ENCODE data around the gene PPP1R9A. TPM values are rescaled to one million over a fixed set of nuclear protein-coding genes. Genes with fewer than 3 reads are reported as not detected.
"Not testable (repeated sequence)": the region's sequence is repeated elsewhere in the genome, so short reads cannot be mapped to it uniquely, and the experiment has no call there.

Gene PPP1R9A
- total RNA-seq, 1 donor from 2014 or later, result 1.5 TPM

DNA sequence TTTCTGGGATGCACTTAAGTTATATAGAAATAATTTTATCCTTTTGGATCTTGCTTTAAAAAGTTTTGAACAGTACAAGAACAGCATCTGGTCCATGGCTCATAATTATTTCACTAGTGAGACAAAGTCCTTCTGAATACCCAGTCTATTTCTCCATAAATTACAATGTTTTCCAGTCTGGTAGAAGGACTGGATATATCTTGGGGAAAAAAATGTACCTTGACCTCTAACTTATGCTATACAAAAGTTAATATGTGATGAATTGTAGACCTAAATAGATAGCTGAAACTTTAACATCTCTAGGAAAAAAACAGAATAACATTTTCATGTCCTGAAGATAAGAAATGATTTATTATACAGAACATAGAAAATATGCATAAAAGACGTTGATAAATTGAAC lies 88.5 kb downstream of the PPP1R9A start:
- Histone ChIP-seq H3K4me3 (no peak overlapping the region), H3K9me3 (no peaks in the 10 kb centered on the region), H3K27ac (no peak overlapping the region), H3K4me1 (no peaks in the 10 kb centered on the region), H3K36me3 (no peaks in the 10 kb centered on the region), H3K27me3 (no peaks in the 10 kb centered on the region)
- intact Hi-C loops (cut with DNase I), result no loop called here
- DNase-seq (ENCODE audit: extremely low spot score in 2 of 2), result no peak
- TF ChIP-seq POLR2AphosphoS5 (IDR thresholded peaks at IDR 0.05; ENCODE audit: insufficient read depth in 1 of 2, low read depth in 1 of 2), result no peak
- TF ChIP-seq POLR2A (IDR thresholded peaks at IDR 0.05), result no peak
- TF ChIP-seq, protein P1, sequence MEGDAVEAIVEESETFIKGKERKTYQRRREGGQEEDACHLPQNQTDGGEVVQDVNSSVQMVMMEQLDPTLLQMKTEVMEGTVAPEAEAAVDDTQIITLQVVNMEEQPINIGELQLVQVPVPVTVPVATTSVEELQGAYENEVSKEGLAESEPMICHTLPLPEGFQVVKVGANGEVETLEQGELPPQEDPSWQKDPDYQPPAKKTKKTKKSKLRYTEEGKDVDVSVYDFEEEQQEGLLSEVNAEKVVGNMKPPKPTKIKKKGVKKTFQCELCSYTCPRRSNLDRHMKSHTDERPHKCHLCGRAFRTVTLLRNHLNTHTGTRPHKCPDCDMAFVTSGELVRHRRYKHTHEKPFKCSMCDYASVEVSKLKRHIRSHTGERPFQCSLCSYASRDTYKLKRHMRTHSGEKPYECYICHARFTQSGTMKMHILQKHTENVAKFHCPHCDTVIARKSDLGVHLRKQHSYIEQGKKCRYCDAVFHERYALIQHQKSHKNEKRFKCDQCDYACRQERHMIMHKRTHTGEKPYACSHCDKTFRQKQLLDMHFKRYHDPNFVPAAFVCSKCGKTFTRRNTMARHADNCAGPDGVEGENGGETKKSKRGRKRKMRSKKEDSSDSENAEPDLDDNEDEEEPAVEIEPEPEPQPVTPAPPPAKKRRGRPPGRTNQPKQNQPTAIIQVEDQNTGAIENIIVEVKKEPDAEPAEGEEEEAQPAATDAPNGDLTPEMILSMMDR (IDR thresholded peaks at IDR 0.05), result no peak

DNA sequence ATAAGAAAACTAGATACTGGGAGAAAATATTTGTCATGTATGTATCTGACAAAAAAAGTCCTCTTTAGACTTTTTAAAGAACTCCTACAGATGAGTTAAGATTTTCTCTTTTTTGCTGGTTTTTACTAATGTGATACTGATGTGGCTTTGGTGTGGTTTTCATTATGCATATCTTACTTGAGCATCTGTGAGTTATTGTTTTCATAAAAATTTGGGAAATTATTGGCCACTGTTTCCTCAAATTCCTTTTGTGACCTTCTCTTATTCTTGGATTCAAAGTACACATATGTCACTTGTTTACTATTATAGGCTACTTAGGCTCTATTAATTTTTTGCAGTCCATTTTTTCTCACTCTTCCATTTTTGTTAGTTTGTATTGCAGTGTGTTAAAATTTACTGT lies 89.0 kb downstream of the PPP1R9A start:
- no peaks in the 10 kb centered on the region for H3K4me1 ChIP-seq
- intact Hi-C loops (cut with DNase I), result no loop called here
- H3K4me3 ChIP-seq, result no peak overlapping the region
- no peak overlapping the region for H3K27ac ChIP-seq
- no peaks in the 10 kb centered on the region for H3K27me3 ChIP-seq
- TF ChIP-seq, protein P1 (IDR thresholded peaks at IDR 0.05), result no peak
- TF ChIP-seq POLR2AphosphoS5 (IDR thresholded peaks at IDR 0.05; ENCODE audit: insufficient read depth in 1 of 2, low read depth in 1 of 2) (no peak), POLR2A (IDR thresholded peaks at IDR 0.05) (no peak)
- no peaks in the 10 kb centered on the region for H3K9me3 ChIP-seq
- H3K36me3 ChIP-seq, result no peaks in the 10 kb centered on the region
- DNase-seq (ENCODE audit: extremely low spot score in 2 of 2), result no peak

DNA sequence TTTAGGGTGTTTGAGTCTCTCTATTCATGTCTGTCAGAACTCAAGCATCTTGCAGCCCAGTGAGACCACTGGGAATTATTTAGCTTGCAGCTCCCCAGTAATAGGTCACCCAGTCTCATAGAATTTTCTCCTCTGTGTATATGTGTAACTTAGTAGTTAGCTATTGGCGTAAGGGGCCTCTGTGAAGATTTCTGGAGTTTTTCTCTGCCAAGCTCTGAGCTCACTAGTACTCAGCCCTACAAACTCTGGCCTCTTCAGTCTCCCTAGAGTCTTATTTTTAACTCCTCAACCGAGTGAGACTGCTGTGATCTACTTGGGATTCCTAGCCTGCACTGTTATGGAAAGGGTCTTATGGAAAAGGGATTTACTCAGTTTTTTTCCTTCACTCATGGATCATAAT lies 90.2 kb downstream of the PPP1R9A start:
- Histone ChIP-seq H3K9me3 (no peaks in the 10 kb centered on the region), H3K27ac (no peak overlapping the region), H3K36me3 (no peaks in the 10 kb centered on the region), H3K27me3 (no peaks in the 10 kb centered on the region), H3K4me1 (no peaks in the 10 kb centered on the region), H3K4me3 (no peak overlapping the region)
- no peak for DNase-seq (ENCODE audit: extremely low spot score in 2 of 2)
- intact Hi-C loops (cut with DNase I), result no loop called here
- TF ChIP-seq, protein P1 (IDR thresholded peaks at IDR 0.05), result no peak
- TF ChIP-seq POLR2AphosphoS5 (IDR thresholded peaks at IDR 0.05; ENCODE audit: insufficient read depth in 1 of 2, low read depth in 1 of 2), result no peak
- TF ChIP-seq POLR2A (IDR thresholded peaks at IDR 0.05), result no peak

DNA sequence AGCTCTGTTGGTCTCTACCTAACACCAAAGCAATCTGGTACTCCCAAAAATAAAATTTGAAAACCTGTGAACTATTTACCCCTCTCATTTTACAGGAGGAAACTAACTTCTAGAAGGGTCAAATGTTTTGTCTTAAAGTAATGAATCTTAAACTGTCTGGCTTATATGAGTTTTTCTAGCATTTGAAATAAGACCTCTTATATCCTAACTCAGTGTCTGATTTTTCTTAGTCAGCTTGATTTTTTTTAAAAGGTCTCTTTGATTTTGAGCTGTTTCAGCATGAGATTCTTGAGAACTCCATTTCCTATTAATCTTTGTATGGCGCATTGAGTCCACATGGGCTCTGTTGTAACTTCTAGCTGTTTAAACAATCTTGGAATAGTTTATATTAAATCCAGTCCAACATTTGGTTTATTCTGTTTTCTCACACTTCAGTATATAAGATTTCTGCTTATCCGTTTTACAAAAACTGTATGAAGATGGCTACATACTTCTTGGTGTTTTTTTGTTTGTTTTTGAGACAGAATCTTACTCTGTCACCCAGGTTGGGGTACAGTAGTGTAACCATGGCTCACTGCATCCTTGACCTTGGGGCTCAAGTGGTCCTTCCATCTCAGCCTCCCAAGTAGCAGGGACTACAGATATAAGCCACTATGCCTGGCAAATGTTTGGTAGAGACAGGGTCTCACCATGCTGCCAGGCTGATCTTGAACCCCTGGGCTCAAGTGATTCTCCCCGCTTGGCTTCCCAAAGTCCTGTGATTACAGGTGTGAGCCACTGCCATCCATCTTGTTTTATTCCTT lies 91.1 kb downstream of the PPP1R9A start:
- H3K27ac ChIP-seq, result no peak overlapping the region
- no peaks in the 10 kb centered on the region for H3K9me3 ChIP-seq
- no peak for DNase-seq (ENCODE audit: extremely low spot score in 2 of 2)
- intact Hi-C loops (cut with DNase I), result no loop called here
- H3K4me3 ChIP-seq, result no peak overlapping the region
- no peaks in the 10 kb centered on the region for H3K36me3 ChIP-seq
- H3K4me1 ChIP-seq, result no peaks in the 10 kb centered on the region
- no peaks in the 10 kb centered on the region for H3K27me3 ChIP-seq
- TF ChIP-seq POLR2A (IDR thresholded peaks at IDR 0.05), result no peak
- TF ChIP-seq, protein P1 (IDR thresholded peaks at IDR 0.05), result no peak
- TF ChIP-seq POLR2AphosphoS5 (IDR thresholded peaks at IDR 0.05; ENCODE audit: insufficient read depth in 1 of 2, low read depth in 1 of 2), result no peak

DNA sequence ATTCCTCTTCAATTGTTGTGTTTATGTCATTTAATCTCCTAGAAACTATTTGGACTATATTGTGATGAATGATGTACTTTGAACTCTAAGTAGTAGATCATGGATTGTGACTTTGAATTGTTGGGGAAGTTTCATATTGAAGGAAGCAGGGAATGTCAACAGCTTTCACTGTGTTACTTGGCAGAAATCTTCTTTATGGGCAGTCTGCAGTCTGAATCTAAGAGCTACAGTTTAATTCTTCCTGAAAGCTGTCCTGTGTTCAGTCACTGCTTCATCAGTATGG lies 91.6 kb downstream of the PPP1R9A start:
- Histone ChIP-seq H3K4me3 (no peak overlapping the region), H3K27me3 (no peaks in the 10 kb centered on the region), H3K36me3 (no peaks in the 10 kb centered on the region), H3K27ac (no peak overlapping the region), H3K4me1 (no peaks in the 10 kb centered on the region), H3K9me3 (no peaks in the 10 kb centered on the region)
- intact Hi-C loops (cut with DNase I), result no loop called here
- TF ChIP-seq, protein P1 (IDR thresholded peaks at IDR 0.05), result no peak
- TF ChIP-seq POLR2AphosphoS5 (IDR thresholded peaks at IDR 0.05; ENCODE audit: insufficient read depth in 1 of 2, low read depth in 1 of 2) (no peak), POLR2A (IDR thresholded peaks at IDR 0.05) (no peak)
- DNase-seq (ENCODE audit: extremely low spot score in 2 of 2), result no peak

DNA sequence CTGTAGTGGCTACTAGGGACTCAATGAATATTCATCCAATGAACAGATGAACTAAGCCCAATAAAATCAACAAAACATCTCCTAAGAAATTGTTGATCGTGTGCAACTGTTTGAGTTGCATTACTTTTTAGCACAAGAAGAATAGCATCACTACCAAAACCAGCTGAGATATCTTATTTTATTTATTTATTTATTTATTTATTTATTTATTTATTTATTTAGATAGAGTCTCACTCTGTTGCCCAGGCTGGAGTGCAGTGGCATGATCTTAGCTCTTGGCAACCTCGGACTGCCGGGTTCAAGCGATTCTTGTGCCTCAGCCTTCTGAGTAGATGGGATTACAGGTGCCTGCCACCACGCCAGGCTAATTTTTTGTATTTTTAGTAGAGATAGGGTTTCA lies 92.2 kb downstream of the PPP1R9A start:
- H3K36me3 ChIP-seq; H3K4me1 ChIP-seq; H3K4me3 ChIP-seq; intact Hi-C loops (cut with DNase I); DNase-seq (ENCODE audit: extremely low spot score in 2 of 2); H3K9me3 ChIP-seq; H3K27me3 ChIP-seq; H3K27ac ChIP-seq: not testable (repeated sequence)
